ENCODE measurements around the gene AFG1L.

- no peak for TF ChIP-seq POLR2A (IDR thresholded peaks at IDR 0.05; ENCODE audit: borderline replicate concordance, extremely low read depth, insufficient read depth, insufficient read length)
- TF ChIP-seq YY1 (IDR thresholded peaks at IDR 0.05; ENCODE audit: extremely low read depth, insufficient replicate concordance, low read depth, low read length) = no peak
- TF ChIP-seq EZH2 (IDR thresholded peaks at IDR 0.05) = no peak
- no peak for TF ChIP-seq MAX (IDR thresholded peaks at IDR 0.05)
- no peak for TF ChIP-seq CTCF (IDR thresholded peaks at IDR 0.05 in 2 of 3, conservative IDR thresholded peaks at IDR 0.05 in 1 of 3; ENCODE audit: borderline replicate concordance in 1 of 3, insufficient read depth in 1 of 3, low read depth in 2 of 3, low read length in 2 of 3)
- peak; percentile 18; the same call in 1 of the 2 replicates for TF ChIP-seq ZFX (IDR thresholded peaks at IDR 0.05)
- TF ChIP-seq FOSL1 (IDR thresholded peaks at IDR 0.05; ENCODE audit: low read depth) = no peak
- TF ChIP-seq POLR2AphosphoS5 (IDR thresholded peaks at IDR 0.05; ENCODE audit: low read depth, low read length) = peak; percentile 51; the same call in 1 of the 2 replicates
- TF ChIP-seq CEBPB (IDR thresholded peaks at IDR 0.05; ENCODE audit: low read depth) = no peak
- TF ChIP-seq EZH2phosphoT487 (IDR thresholded peaks at IDR 0.05; ENCODE audit: borderline replicate concordance) = no peak
Observed at GRCh38 chr6:108562503-108562993, 267.7 kb downstream of the AFG1L start.

Measured in HCT116 (cell line).